ENCODE measurements around the gene TEKT3.

TEKT3 gene

GRCh38 chr17:15341385-15341849, at the start of gene TEKT3:
TEKT3 (minus strand) TSS chr17:15341597; CDS start chr17:15331585, 10,012 bp downstream.
- DNase-seq = peak in 1 of 2 donors; percentile 6

- DNase-seq = no peak
These were observed 47.1 kb upstream of the TEKT3 start for GRCh38 chr17:15388356-15389041.

GRCh38 chr17:15386083-15386482, 44.7 kb upstream of the TEKT3 start:
- no peak for DNase-seq

- DNase-seq = no peak
These were observed 43.9 kb upstream of the TEKT3 start for GRCh38 chr17:15385305-15385704.

GRCh38 chr17:15384142-15384787, 42.9 kb upstream of the TEKT3 start:
- no peak for DNase-seq

GRCh38 chr17:15382914-15383313, 41.5 kb upstream of the TEKT3 start:
- DNase-seq = no peak

GRCh38 chr17:15381707-15382106, 40.3 kb upstream of the TEKT3 start:
- no peak for DNase-seq

- no peak for DNase-seq
These were observed 39.0 kb upstream of the TEKT3 start for GRCh38 chr17:15380446-15380845.

- DNase-seq = no peak
These were observed 38.3 kb upstream of the TEKT3 start for GRCh38 chr17:15379659-15380058.

GRCh38 chr17:15378243-15378642, 36.8 kb upstream of the TEKT3 start:
- no peak for DNase-seq

GRCh38 chr17:15377616-15378015, 36.2 kb upstream of the TEKT3 start:
- DNase-seq = no peak

GRCh38 chr17:15377200-15377599, 35.8 kb upstream of the TEKT3 start:
- no peak for DNase-seq

- DNase-seq = no peak
These were observed 30.2 kb upstream of the TEKT3 start for GRCh38 chr17:15371376-15372130.

- DNase-seq = no peak
These were observed 27.2 kb upstream of the TEKT3 start for GRCh38 chr17:15368600-15368999.

- DNase-seq = no peak
These were observed 24.6 kb upstream of the TEKT3 start for GRCh38 chr17:15366026-15366425.

GRCh38 chr17:15364615-15365014, 23.2 kb upstream of the TEKT3 start:
- no peak for DNase-seq

GRCh38 chr17:15363702-15364101, 22.3 kb upstream of the TEKT3 start:
- DNase-seq = no peak

GRCh38 chr17:15361592-15361991, 20.2 kb upstream of the TEKT3 start:
- DNase-seq = no peak

GRCh38 chr17:15361151-15361550, 19.8 kb upstream of the TEKT3 start:
- DNase-seq = no peak

GRCh38 chr17:15354256-15354655, 12.9 kb upstream of the TEKT3 start:
- DNase-seq = no peak

GRCh38 chr17:15351925-15352324, 10.5 kb upstream of the TEKT3 start:
- DNase-seq = no peak

GRCh38 chr17:15351478-15351840, 10.1 kb upstream of the TEKT3 start:
- DNase-seq = no peak

GRCh38 chr17:15350777-15351477, 9.5 kb upstream of the TEKT3 start:
- no peak for DNase-seq

All from stimulated activated CD4-positive, alpha-beta T cell treated with anti-CD3 and anti-CD28 coated beads, Interleukin-2, amount 100 ng/mL, for 48 hours (primary cell).